CD14-positive monocyte (primary cell): ENCODE measurements around the gene TRIOBP. TPM values are rescaled to one million over a fixed set of nuclear protein-coding genes. Genes with fewer than 3 reads are reported as not detected.

Experiments used
- DNase-seq, 3 donors: peaks; one replicate each; pipeline ENCODE4 v3.0.0-alpha.2; 2011 to 2022
- H2AFZ ChIP-seq: 2 replicates; pipeline ENCODE4 v1.6.0; 2012; ENCODE audit warnings: mild to moderate bottlenecking, low read depth, low read length, inconsistent platforms; ENCODE audit not compliant: insufficient read depth, poor library complexity, severe bottlenecking
- H3K27ac ChIP-seq, 2 donors: 1 replicate in 1 of 2; 2 replicates in 1 of 2; pipeline ENCODE4 v1.5.1; 2012 to 2013; ENCODE audit warnings: low read length in 2 of 2, control low read depth in 1 of 2, inconsistent platforms in 1 of 2, low read depth in 1 of 2, mild to moderate bottlenecking in 1 of 2
- H3K27me3 ChIP-seq, 2 donors: one replicate each; pipeline versions ENCODE4 v1.6.0 to v1.6.1; 2011 to 2013; ENCODE audit warnings: low read length in 2 of 2; ENCODE audit not compliant: control insufficient read depth in 2 of 2, insufficient read depth in 2 of 2
- H3K36me3 ChIP-seq, 2 donors: replicated peaks in 1 of 2; 1 replicate in 1 of 2; 2 replicates in 1 of 2; pipeline versions ENCODE4 v1.5.1 to v1.6.1; 2012 to 2013; ENCODE audit warnings: low read length in 2 of 2, control low read depth in 1 of 2, inconsistent platforms in 1 of 2, mild to moderate bottlenecking in 1 of 2; ENCODE audit not compliant: insufficient read depth in 2 of 2, control insufficient read depth in 1 of 2
- H3K4me1 ChIP-seq, 2 donors: 1 replicate in 1 of 2; 2 replicates in 1 of 2; pipeline versions ENCODE4 v1.5.1 to v1.6.1; 2012 to 2013; ENCODE audit warnings: low read length in 2 of 2, control low read depth in 1 of 2, inconsistent platforms in 1 of 2, mild to moderate bottlenecking in 1 of 2, moderate library complexity in 1 of 2; ENCODE audit not compliant: insufficient read depth in 2 of 2, control insufficient read depth in 1 of 2
- H3K4me2 ChIP-seq: replicated peaks from 2 replicates; pipeline ENCODE3; 2012; ENCODE audit warnings: low read length, moderate library complexity, mild to moderate bottlenecking; ENCODE audit not compliant: poor library complexity, severe bottlenecking; ENCODE audit errors: extremely low read depth
- H3K4me3 ChIP-seq, 3 experiments: fragments of 200-600 bp in 1 of 3; sonication (generic) in 1 of 3; replicated peaks in 1 of 3; 1 replicate in 2 of 3; 2 replicates in 1 of 3; pipeline ENCODE4 v1.5.1; 2011 to 2013; ENCODE audit warnings: low read length in 3 of 3, mild to moderate bottlenecking in 3 of 3, control low read depth in 2 of 3, low read depth in 2 of 3, inconsistent platforms in 1 of 3, moderate library complexity in 1 of 3
- H3K79me2 ChIP-seq: 2 replicates; pipeline ENCODE4 v1.6.0; 2012; ENCODE audit warnings: mild to moderate bottlenecking, control low read depth, inconsistent platforms, low read length, moderate library complexity; ENCODE audit not compliant: insufficient read depth
- H3K9ac ChIP-seq: 2 replicates; pipeline ENCODE4 v1.6.0; 2017; ENCODE audit warnings: low read length, mild to moderate bottlenecking; ENCODE audit not compliant: insufficient read depth, poor library complexity, severe bottlenecking
- H3K9me3 ChIP-seq, 2 donors: replicated peaks in 1 of 2; 1 replicate in 1 of 2; 2 replicates in 1 of 2; pipeline versions ENCODE4 v1.5.1 to v1.6.1; 2012 to 2013; ENCODE audit warnings: low read length in 2 of 2, control low read depth in 1 of 2; ENCODE audit not compliant: control insufficient read depth in 1 of 2, insufficient read depth in 1 of 2
- H4K20me1 ChIP-seq: 2 replicates; pipeline ENCODE4 v1.6.0; 2012; ENCODE audit warnings: mild to moderate bottlenecking, low read length, control low read depth, moderate library complexity; ENCODE audit not compliant: insufficient read depth
- H3K27ac Mint-ChIP-seq, 7 donors: one replicate each; pipeline ENCODE4 v1.8.0; 2020; ENCODE audit warnings: mild to moderate bottlenecking in 7 of 7, mixed read lengths in 7 of 7, moderate library complexity in 6 of 7, inconsistent platforms in 2 of 7
- H3K27me3 Mint-ChIP-seq, 3 donors: one replicate each; pipeline ENCODE4 v1.8.0; 2021 to 2022; ENCODE audit warnings: low read depth in 3 of 3, mild to moderate bottlenecking in 3 of 3, mixed read lengths in 3 of 3, moderate library complexity in 3 of 3, inconsistent platforms in 1 of 3
- H3K36me3 Mint-ChIP-seq, 2 donors: one replicate each; pipeline ENCODE4 v1.8.0; 2020; ENCODE audit warnings: mixed read lengths in 2 of 2, inconsistent platforms in 1 of 2, mild to moderate bottlenecking in 1 of 2
- H3K4me1 Mint-ChIP-seq: one replicate; pipeline ENCODE4 v1.8.0; 2020; ENCODE audit warnings: mild to moderate bottlenecking, mixed read lengths
- H3K4me3 Mint-ChIP-seq, 2 donors: one replicate each; pipeline ENCODE4 v1.8.0; 2020; ENCODE audit warnings: mild to moderate bottlenecking in 2 of 2, mixed read lengths in 2 of 2, moderate library complexity in 1 of 2
- H3K9me3 Mint-ChIP-seq, 7 donors: one replicate each; pipeline ENCODE4 v1.8.0; 2020 to 2022; ENCODE audit warnings: mixed read lengths in 7 of 7, mild to moderate bottlenecking in 6 of 7, moderate library complexity in 6 of 7, inconsistent platforms in 2 of 7
- CTCF ChIP-seq: fragments of 200-600 bp; IDR thresholded peaks from one replicate; pipeline ENCODE4 v1.8.0; 2022; ENCODE audit warnings: antibody characterized with exemption, mild to moderate bottlenecking
- WGBS: methylation state at CpG from one replicate; pipeline ENCODE4 v1.1.5; 2013; ENCODE audit warnings: missing lambda C conversion rate; ENCODE audit not compliant: insufficient coverage; 5-methylcytosine and 5-hydroxymethylcytosine counted together
- intact Hi-C, 2 donors: fragments of 100-400 bp; cut with micrococcal nuclease; formaldehyde crosslinking; loops; one replicate each; pipeline versions ENCODE4 v1.15.0 to v1.15.1; 2023
- polyA plus RNA-seq, 3 donors: library from polyadenylated mRNA; depleted of rRNA in 1 of 3; unstranded in 2 of 3; stranded (reverse) in 1 of 3; fragments of 300-500 nt in 2 of 3; fragments of >200 nt in 1 of 3; fragmentation: Illumina TruSeq in 2 of 3; gene quantifications; 1 replicate in 2 of 3; 2 replicates in 1 of 3; pipeline ENCODE4 v1.2.3, GENCODE V29; 2012 to 2021

Gene TRIOBP
- polyA plus RNA-seq, 3 donors = 43.0 to 46.6 (median 44.7) TPM

DNA sequence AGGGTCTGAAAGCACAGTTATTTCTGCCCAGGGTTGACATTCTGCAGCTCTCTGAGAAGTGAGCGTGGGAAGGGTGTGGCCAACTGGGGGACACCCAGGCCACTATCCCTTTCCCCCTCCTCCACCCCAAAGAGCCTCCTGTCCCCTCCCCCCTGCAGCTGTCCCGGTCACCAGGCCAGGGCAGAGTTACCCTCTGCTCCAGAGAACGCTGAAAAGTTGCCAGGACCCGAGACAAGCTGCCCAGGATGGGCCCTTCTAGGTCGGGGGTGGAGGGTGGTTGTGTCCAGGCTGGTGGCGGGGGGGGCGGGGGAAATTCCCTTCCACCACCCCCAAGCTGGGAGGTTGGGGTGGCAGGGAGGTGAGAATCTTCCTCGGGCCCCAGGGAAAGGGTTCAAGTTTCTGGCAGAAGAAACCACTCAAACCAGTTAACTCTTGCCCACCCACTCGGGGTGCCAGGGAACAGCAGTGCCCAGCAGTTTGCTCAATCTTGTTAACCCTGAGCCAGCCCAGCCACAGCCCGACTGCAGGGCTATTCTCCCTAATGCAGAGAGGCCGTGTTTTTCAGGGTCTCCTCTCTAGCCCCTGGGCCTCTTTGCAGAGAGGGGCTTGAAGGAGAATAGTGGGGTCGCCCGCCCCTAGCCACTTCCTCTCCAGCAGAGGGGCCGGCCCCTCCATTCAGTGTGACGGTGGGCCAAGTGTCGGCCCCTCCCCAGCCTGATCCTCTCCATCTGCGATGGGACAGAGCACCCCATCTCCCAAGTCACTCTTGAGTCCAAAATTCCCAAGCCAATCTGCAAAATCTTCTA is 20.7 kb upstream of the TRIOBP start:
- peaks cover 62 to 72% of the 10 kb centered on the region in 2 donors for H3K4me1 ChIP-seq
- H3K4me1 Mint-ChIP-seq = peaks cover 48% of the 10 kb centered on the region

More for the DNA sequence above, 20.7 kb upstream of the TRIOBP start:
- peak overlapping the region; percentile 80 to 91 for H3K27ac ChIP-seq
- no peak for TF ChIP-seq CTCF
- H3K4me2 ChIP-seq = peak overlapping the region; percentile 100
- H3K36me3 ChIP-seq = peaks cover 18 to 22% of the 10 kb centered on the region in 2 donors
- peaks cover 13 to 33% of the 10 kb centered on the region in 2 donors for H3K36me3 Mint-ChIP-seq
- H3K79me2 ChIP-seq = peaks cover 55% of the 10 kb centered on the region
- H3K9me3 ChIP-seq = no peaks in the 10 kb centered on the region
- peak in 2 of 3 donors; percentile 23 to 40 for DNase-seq
- H3K27me3 Mint-ChIP-seq = peaks cover 0 to 2% (median 2%) of the 10 kb centered on the region in 3 donors
- H3K27me3 ChIP-seq = no peaks in the 10 kb centered on the region
- peak overlapping the region; percentile 91 to 99 (median 95) for H3K27ac Mint-ChIP-seq
- peak overlapping the region; percentile 88 for H3K9ac ChIP-seq
- intact Hi-C loops = loop anchor here in 1 of 2 donors (2.0 to 10.0 kb wide), 4 partner anchors 17 to 169 kb away; partner anchors contain the start of genes ANKRD54, EIF3L, GGA1 and PDXP
- peak overlapping the region; percentile 62 to 98 (median 76) for H3K4me3 ChIP-seq
- 3% methylated on average over 6 of the region's 17 CpGs for WGBS
- H3K4me3 Mint-ChIP-seq = peak overlapping the region; percentile 78 to 96
- peaks cover 48% of the 10 kb centered on the region for H4K20me1 ChIP-seq
- no peaks in the 10 kb centered on the region for H3K9me3 Mint-ChIP-seq
- peak overlapping the region; percentile 41 for H2AFZ ChIP-seq
